HG02610 (cell line): ENCODE measurements around the gene SCAI.

Experiments used
- ATAC-seq: cut with Tn5 transposase; IDR thresholded peaks from one replicate; pipeline ENCODE4 v1.9.1; 2021; ENCODE audit warnings: mild to moderate bottlenecking, moderate library complexity; ENCODE audit not compliant: unreplicated experiment

Gene SCAI

DNA sequence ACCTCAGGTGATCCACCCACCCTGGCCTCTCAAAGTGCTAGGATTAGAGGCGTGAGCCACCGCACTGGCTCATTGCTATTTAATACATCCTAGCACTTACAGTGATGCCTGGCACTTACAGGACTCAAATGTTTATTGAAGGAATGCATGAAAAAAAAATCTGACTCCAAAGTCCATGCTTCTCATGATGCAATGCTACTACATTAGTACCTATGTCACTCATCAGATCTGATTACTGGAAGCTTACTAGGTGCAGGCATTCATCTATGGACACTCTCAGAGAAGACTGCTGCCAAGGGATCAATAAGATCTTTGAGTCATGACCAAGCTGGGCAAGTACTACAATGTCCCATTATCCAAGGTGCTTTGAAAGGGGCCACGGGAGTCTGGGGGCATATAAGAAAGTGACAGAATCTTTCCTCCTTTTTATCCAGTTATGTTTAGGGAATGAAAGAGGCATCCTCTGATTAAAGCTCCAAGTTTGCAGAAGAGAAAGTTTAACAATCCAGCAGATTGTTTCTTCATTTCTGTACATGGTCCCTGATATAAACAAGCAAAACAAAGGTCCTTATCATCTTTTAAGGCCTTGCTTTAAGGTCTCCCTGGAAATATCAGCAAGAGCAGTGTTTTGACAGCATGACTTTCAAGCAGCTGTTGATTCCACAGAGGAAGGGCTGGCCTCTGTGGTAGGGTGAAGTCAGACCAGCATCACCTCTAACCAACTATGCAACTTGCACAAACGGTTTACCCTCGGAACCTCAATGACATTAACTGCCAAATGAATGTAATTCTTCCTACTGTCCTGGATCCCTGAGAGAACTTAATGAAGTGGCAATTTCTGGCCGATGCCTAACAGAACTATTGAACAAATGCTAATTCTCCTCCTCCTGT, 245.5 kb downstream of the SCAI start:
- no peak for ATAC-seq

DNA sequence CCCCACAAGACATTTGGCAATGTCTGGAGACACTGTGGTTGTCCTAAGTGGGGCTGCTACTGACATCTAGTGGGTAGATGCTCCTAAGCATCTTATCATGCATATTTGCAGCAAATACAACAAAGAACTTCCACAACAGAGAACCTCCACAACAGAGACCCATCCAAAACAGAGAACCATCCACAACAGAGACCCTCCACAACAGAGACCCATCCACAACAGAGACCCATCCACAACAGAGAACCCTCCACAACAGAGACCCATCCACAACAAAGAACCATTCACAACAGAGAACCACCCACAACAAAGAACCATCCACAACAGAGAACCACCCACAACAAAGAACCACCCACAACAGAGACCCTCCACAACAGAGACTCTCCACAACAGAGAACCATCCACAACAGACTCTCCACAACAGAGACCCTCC, 248.6 kb downstream of the SCAI start:
- ATAC-seq: no peak

DNA sequence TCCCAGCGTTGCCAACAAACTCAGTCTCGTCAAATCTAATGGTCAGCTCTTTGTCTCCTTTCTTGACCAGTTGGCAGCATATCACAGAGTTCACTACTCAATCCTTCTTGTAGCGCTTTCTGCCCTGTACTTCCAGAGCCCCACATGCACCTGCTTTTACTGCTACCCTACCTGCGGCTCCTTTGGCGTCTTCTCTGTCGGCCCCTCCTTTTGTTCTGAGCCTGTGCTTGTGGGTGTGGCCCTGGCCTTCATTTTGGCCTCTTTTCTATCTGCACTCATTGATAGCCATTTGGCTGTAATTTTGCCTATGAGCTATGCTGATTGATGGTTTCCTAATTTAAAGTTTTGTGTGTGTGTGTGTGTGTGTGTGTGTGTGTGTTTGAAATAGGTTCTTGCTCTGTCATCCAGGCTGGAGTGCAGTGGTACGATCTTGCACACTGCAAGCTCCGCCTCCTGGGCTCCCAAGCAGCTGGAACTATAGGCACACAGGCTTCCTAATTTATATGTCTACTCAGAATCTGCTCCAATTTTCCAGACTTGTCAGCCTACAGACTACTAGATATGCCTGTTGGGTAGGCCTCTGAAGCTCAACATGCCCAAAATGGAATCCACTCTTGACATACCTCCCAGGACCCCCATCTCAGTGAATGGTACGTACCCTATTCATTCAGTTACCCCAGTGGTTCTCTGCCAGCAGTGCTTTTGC, 249.1 kb downstream of the SCAI start:
- no peak for ATAC-seq
